Immature natural killer cell (primary cell): Measurements from ENCODE around the gene MGST3. TPM values are rescaled to one million over a fixed set of nuclear protein-coding genes. Genes with fewer than 3 reads are reported as not detected.

Source experiments
- polyA plus RNA-seq, 3 donors: library from polyadenylated mRNA; unstranded; fragments of 300-500 nt; fragmentation: Illumina TruSeq; gene quantifications; one replicate each; pipeline ENCODE4 v1.2.3, GENCODE V29; 2021

Gene MGST3
- polyA plus RNA-seq, 3 donors from 2014 or later, result 81.6 to 149 (median 104) TPM

Other genes starting within 250 kb of the MGST3 start
- not detected for gene RXRG, start 186.1 kb upstream of the MGST3 start, polyA plus RNA-seq
- not detected for gene LRRC52, start 87.2 kb upstream of the MGST3 start, polyA plus RNA-seq
- 10 to 100 TPM; 60.7 to 98.3 (median 90.8) TPM for gene ALDH9A1, start 67.3 kb downstream of the MGST3 start, polyA plus RNA-seq
- 100 to 1,000 TPM; 146 to 161 (median 152) TPM for gene TMCO1, start 137.6 kb downstream of the MGST3 start, polyA plus RNA-seq
- gene UCK2, start 196.4 kb downstream of the MGST3 start, polyA plus RNA-seq, result 10 to 100 TPM; 18.4 to 28.7 (median 24.8) TPM